HCT116 (cell line): Measurements from ENCODE around the gene NXN.

ENCODE experiments used
- EGR1 ChIP-seq: IDR thresholded peaks from 2 replicates; pipeline ENCODE4 v1.6.1; 2012; ENCODE audit warnings: low read depth
- EZH2 ChIP-seq: fragments of 200-600 bp; sonication (generic); IDR thresholded peaks from 2 replicates; pipeline ENCODE4 v1.6.1; 2017; ENCODE audit warnings: antibody characterized with exemption, mixed run types
- JUND ChIP-seq: IDR thresholded peaks from 2 replicates; pipeline ENCODE4 v1.6.1; 2012
- POLR2A ChIP-seq: IDR thresholded peaks from 2 replicates; pipeline ENCODE4 v1.7.0; 2011; ENCODE audit warnings: borderline replicate concordance; ENCODE audit not compliant: insufficient read depth, insufficient read length; ENCODE audit errors: extremely low read depth
- POLR2AphosphoS5 ChIP-seq: IDR thresholded peaks from 2 replicates; pipeline ENCODE4 v1.6.1; 2011; ENCODE audit warnings: mild to moderate bottlenecking, low read depth, low read length, moderate library complexity
- RAD21 ChIP-seq: IDR thresholded peaks from 2 replicates; pipeline ENCODE4 v1.6.1; 2012; ENCODE audit warnings: low read depth, mild to moderate bottlenecking
- TF ChIP-seq, protein P1 (sequence below), 3 experiments: fragments of 200-600 bp in 1 of 3; sonication (generic) in 1 of 3; IDR thresholded peaks in 2 of 3; conservative IDR thresholded peaks in 1 of 3; 2 replicates each; pipeline ENCODE4 v1.5.1; 2012 to 2017; ENCODE audit warnings: low read depth in 2 of 3, low read length in 2 of 3, antibody characterized with exemption in 1 of 3, borderline replicate concordance in 1 of 3, control low read depth in 1 of 3, mild to moderate bottlenecking in 1 of 3, mixed read lengths in 1 of 3, mixed run types in 1 of 3, moderate library complexity in 1 of 3; ENCODE audit not compliant: insufficient read depth in 1 of 3

DNA sequence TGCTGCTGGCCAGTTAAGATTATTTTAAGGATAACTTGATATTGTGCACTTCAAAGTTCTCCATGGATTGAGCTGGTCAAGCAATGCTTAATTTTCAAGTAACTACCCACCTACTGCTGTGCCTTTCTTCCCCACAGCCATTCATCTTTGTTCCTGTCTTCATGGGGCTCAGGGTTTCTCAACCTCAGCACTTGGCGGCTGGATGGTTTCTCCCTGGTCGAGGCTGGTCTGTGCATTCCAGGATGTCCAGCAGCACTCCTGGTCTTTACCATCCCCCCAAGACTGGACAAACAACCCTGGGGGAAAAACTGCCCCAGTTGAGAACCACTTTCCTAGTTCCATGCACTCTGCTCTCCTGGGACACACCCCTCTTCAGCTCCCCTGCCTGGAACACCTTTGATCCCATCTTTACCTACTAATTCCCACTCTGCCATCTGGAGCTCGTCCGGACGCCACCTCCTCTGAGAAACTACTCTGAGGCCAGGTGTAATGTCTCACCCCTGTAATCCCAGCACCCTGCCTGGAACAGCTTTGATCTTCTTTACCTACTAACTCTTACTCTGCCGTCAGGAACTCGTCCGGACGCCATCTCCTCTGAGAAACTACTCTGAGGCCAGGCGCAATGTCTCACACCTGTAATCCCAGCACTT is 81.5 kb downstream of the NXN start:
- TF ChIP-seq JUND (no peak), POLR2A (no peak), EGR1 (no peak), POLR2AphosphoS5 (no peak), EZH2 (no peak), RAD21 (no peak)
- TF ChIP-seq, protein P1, sequence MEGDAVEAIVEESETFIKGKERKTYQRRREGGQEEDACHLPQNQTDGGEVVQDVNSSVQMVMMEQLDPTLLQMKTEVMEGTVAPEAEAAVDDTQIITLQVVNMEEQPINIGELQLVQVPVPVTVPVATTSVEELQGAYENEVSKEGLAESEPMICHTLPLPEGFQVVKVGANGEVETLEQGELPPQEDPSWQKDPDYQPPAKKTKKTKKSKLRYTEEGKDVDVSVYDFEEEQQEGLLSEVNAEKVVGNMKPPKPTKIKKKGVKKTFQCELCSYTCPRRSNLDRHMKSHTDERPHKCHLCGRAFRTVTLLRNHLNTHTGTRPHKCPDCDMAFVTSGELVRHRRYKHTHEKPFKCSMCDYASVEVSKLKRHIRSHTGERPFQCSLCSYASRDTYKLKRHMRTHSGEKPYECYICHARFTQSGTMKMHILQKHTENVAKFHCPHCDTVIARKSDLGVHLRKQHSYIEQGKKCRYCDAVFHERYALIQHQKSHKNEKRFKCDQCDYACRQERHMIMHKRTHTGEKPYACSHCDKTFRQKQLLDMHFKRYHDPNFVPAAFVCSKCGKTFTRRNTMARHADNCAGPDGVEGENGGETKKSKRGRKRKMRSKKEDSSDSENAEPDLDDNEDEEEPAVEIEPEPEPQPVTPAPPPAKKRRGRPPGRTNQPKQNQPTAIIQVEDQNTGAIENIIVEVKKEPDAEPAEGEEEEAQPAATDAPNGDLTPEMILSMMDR (IDR thresholded peaks at IDR 0.05 in 2 of 3, conservative IDR thresholded peaks at IDR 0.05 in 1 of 3; ENCODE audit: borderline replicate concordance in 1 of 3, insufficient read depth in 1 of 3, low read depth in 2 of 3, low read length in 2 of 3) = no peak
